Tibial nerve (tissue), 4 donors: ENCODE data around the gene SIM2.

Source experiments
- CTCF ChIP-seq, 5 experiments: fragments of 200-600 bp in 3 of 5; fragments of 450-650 bp in 2 of 5; sonication (generic) in 3 of 5; IDR thresholded peaks; one replicate each; pipeline ENCODE4 v1.5.1; 2016 to 2019; ENCODE audit warnings: antibody characterized with exemption in 5 of 5, mild to moderate bottlenecking in 3 of 5, moderate library complexity in 2 of 5
- EP300 ChIP-seq, 2 donors: sonication (generic); formaldehyde crosslinking; IDR thresholded peaks; one replicate each; pipeline ENCODE4 v1.6.1; 2017; ENCODE audit warnings: antibody characterized with exemption in 2 of 2, mild to moderate bottlenecking in 1 of 2
- POLR2A ChIP-seq, 2 donors: fragments of 450-650 bp; IDR thresholded peaks; one replicate each; pipeline ENCODE4 v1.6.1; 2017; ENCODE audit warnings: antibody characterized with exemption in 2 of 2, mild to moderate bottlenecking in 2 of 2, moderate library complexity in 2 of 2

GRCh38 chr21:36692114-36692834 is 6.6 kb upstream of the SIM2 start:
- TF ChIP-seq POLR2A (IDR thresholded peaks at IDR 0.05) (no peak), CTCF (IDR thresholded peaks at IDR 0.05) (no peak), EP300 (IDR thresholded peaks at IDR 0.05) (peak in 1 of 2 donors; percentile 54)
